Activated CD8-positive, alpha-beta T cell treated with anti-CD3 and anti-CD28 coated beads for 36 hours (primary cell): ENCODE measurements around the gene FKBP2. TPM values are rescaled to one million over a fixed set of nuclear protein-coding genes. Genes with fewer than 3 reads are reported as not detected.

ENCODE experiments used
- ATAC-seq: fragments of 200-7000 bp; cut with Tn5 transposase; one replicate; pipeline ENCODE4 v1.10.0; 2021; ENCODE audit warnings: mild to moderate bottlenecking, moderate library complexity
- CTCF ChIA-PET: fragments of 350-600 bp; sonication (Branson Sonifier 250); formaldehyde crosslinking; loops from one replicate; lab custom pipeline; 2021; ENCODE audit warnings: antibody characterized with exemption; lab: Charles Lee
- POLR2A ChIA-PET: fragments of 350-600 bp; sonication (Branson Sonifier 250); formaldehyde crosslinking; loops from one replicate; lab custom pipeline; 2021; ENCODE audit warnings: antibody characterized with exemption; lab: Charles Lee
- DNase-seq: peaks from one replicate; pipeline ENCODE4 v3.0.0-alpha.2; 2020
- H3K27ac Mint-ChIP-seq: one replicate; pipeline ENCODE4 v1.8.0; 2021; ENCODE audit warnings: mild to moderate bottlenecking, mixed read lengths
- H3K27me3 Mint-ChIP-seq: one replicate; pipeline ENCODE4 v1.8.0; 2021; ENCODE audit warnings: mixed read lengths
- H3K36me3 Mint-ChIP-seq: one replicate; pipeline ENCODE4 v1.8.0; 2021; ENCODE audit warnings: low read depth, mixed read lengths
- H3K4me1 Mint-ChIP-seq: one replicate; pipeline ENCODE4 v1.8.0; 2021; ENCODE audit warnings: low read depth, mixed read lengths
- H3K4me3 Mint-ChIP-seq: one replicate; pipeline ENCODE4 v1.8.0; 2021; ENCODE audit warnings: mild to moderate bottlenecking, moderate library complexity, mixed read lengths
- H3K9me3 Mint-ChIP-seq: one replicate; pipeline ENCODE4 v1.8.0; 2021; ENCODE audit warnings: mixed read lengths
- CTCF ChIP-seq: fragments of 200-600 bp; IDR thresholded peaks from one replicate; pipeline ENCODE4 v1.8.0; 2022; ENCODE audit warnings: antibody characterized with exemption, mild to moderate bottlenecking
- intact Hi-C: fragments of 100-400 bp; cut with micrococcal nuclease; formaldehyde crosslinking; loops from one replicate; pipeline ENCODE4 v1.10.0; 2022
- total RNA-seq, 2 experiments: library from RNA; stranded (reverse); gene quantifications; one replicate each; pipeline ENCODE4 v1.2.3, GENCODE V29; 2021

The FKBP2 gene
- total RNA-seq, 2 experiments from 2014 or later = 23.5 to 26.9 TPM

GRCh38 chr11:64275841-64276240 is 34.9 kb downstream of the FKBP2 start:
- no peak for TF ChIP-seq CTCF
- Mint-ChIP-seq H3K4me1 (peaks cover 6% of the 10 kb centered on the region), H3K27me3 (no peaks in the 10 kb centered on the region), H3K36me3 (no peaks in the 10 kb centered on the region), H3K27ac (no peak overlapping the region), H3K4me3 (no peak overlapping the region), H3K9me3 (no peaks in the 10 kb centered on the region)
- intact Hi-C loops = no loop called here
- ChIA-PET CTCF (interaction anchor here (1.4 to 2.3 kb wide), 2 partner anchors 25 to 29 kb away, joined by 4 to 10 read pairs; partner anchors contain the start of gene CATSPERZ), POLR2A (interaction anchor here (0.7 to 1.6 kb wide), 4 partner anchors 9 to 91 kb away, joined by 3 to 6 read pairs (median 3); partner anchors contain the start of genes BAD, DNAJC4 and GPR137)
- no peak for DNase-seq
- ATAC-seq = no peak

- intact Hi-C loops = no loop called here
- POLR2A ChIA-PET = interaction anchor here (1.1 to 1.6 kb wide), 2 partner anchors 8 to 92 kb away, joined by 3 to 6 read pairs; partner anchors contain the start of genes BAD and GPR137
- Mint-ChIP-seq H3K4me3 (no peak overlapping the region), H3K36me3 (peaks cover 2% of the 10 kb centered on the region), H3K9me3 (no peaks in the 10 kb centered on the region), H3K27ac (no peak overlapping the region), H3K4me1 (peaks cover 4% of the 10 kb centered on the region), H3K27me3 (no peaks in the 10 kb centered on the region)
- CTCF ChIA-PET = interaction anchor here (0.9 to 3.4 kb wide), 6 partner anchors 25 to 72 kb away, joined by 3 to 15 read pairs (median 4); partner anchors contain the start of genes CATSPERZ and PPP1R14B
- ATAC-seq (no peak), DNase-seq (no peak)
- TF ChIP-seq CTCF = no peak
Measured at GRCh38 chr11:64276653-64277431, 35.9 kb downstream of the FKBP2 start.

GRCh38 chr11:64278576-64279190 is 37.8 kb downstream of the FKBP2 start:
- TF ChIP-seq CTCF = no peak
- peaks cover 6% of the 10 kb centered on the region for H3K36me3 Mint-ChIP-seq
- no peaks in the 10 kb centered on the region for H3K9me3 Mint-ChIP-seq
- ChIA-PET POLR2A (interaction anchor here (3.1 kb wide), 1 partner anchor 8 kb away, joined by 9 read pairs; no protein-coding TSS in a partner anchor), CTCF (interaction anchor here (1.4 to 3.4 kb wide), 3 partner anchors 23 to 74 kb away, joined by 3 to 15 read pairs (median 4); partner anchors contain the start of gene CATSPERZ)
- ATAC-seq (no peak), DNase-seq (no peak)
- peaks cover 4% of the 10 kb centered on the region for H3K4me1 Mint-ChIP-seq
- H3K27ac Mint-ChIP-seq = no peak overlapping the region
- no peak overlapping the region for H3K4me3 Mint-ChIP-seq
- no peaks in the 10 kb centered on the region for H3K27me3 Mint-ChIP-seq
- intact Hi-C loops = no loop called here

GRCh38 chr11:64281957-64282770 is 41.3 kb downstream of the FKBP2 start:
- H3K9me3 Mint-ChIP-seq = no peaks in the 10 kb centered on the region
- POLR2A ChIA-PET = interaction anchor here (0.6 to 4.7 kb wide), 3 partner anchors 11 to 22 kb away, joined by 3 to 47 read pairs (median 6); no protein-coding TSS in a partner anchor
- CTCF ChIA-PET = interaction anchor here (0.8 to 8.1 kb wide), 4 partner anchors 21 to 78 kb away, joined by 3 to 77 read pairs (median 4); partner anchors contain the start of genes CATSPERZ, ESRRA, PRDX5 and TRMT112
- intact Hi-C loops = no loop called here
- no peak for DNase-seq
- H3K36me3 Mint-ChIP-seq = peaks cover 6% of the 10 kb centered on the region
- no peak for ATAC-seq
- H3K4me3 Mint-ChIP-seq = no peak overlapping the region
- no peak overlapping the region for H3K27ac Mint-ChIP-seq
- H3K4me1 Mint-ChIP-seq = peaks cover 15% of the 10 kb centered on the region
- H3K27me3 Mint-ChIP-seq = no peaks in the 10 kb centered on the region
- TF ChIP-seq CTCF = no peak
